HG02623 (cell line): ENCODE measurements around the gene CCDC178.

ENCODE experiments used
- ATAC-seq: cut with Tn5 transposase; IDR thresholded peaks from one replicate; pipeline ENCODE4 v1.9.1; 2021; ENCODE audit warnings: moderate library complexity; ENCODE audit not compliant: unreplicated experiment

CCDC178 gene

DNA sequence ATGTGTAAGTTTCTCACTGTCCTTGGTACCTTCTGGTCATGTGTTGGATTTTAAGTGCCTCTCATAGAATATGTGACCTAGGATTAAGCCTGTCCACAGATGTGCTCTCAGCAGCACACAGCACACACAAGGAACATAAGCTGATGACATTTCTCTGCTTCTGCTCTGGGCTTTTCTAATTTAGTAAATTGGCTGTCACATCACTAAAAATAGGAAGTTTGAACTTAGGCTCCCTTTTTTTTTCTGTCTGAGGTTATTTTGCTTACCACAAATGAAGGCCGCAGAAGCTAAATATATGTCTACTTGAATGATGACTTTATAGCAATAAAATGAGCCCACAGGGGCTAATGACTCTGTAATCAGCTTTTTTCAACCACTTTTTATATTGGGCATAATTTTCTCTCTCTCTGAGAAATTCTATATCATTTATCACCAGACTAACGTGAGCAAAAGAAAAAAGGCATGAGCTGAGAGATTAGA is 517.5 kb downstream of the CCDC178 start:
- no peak for ATAC-seq

DNA sequence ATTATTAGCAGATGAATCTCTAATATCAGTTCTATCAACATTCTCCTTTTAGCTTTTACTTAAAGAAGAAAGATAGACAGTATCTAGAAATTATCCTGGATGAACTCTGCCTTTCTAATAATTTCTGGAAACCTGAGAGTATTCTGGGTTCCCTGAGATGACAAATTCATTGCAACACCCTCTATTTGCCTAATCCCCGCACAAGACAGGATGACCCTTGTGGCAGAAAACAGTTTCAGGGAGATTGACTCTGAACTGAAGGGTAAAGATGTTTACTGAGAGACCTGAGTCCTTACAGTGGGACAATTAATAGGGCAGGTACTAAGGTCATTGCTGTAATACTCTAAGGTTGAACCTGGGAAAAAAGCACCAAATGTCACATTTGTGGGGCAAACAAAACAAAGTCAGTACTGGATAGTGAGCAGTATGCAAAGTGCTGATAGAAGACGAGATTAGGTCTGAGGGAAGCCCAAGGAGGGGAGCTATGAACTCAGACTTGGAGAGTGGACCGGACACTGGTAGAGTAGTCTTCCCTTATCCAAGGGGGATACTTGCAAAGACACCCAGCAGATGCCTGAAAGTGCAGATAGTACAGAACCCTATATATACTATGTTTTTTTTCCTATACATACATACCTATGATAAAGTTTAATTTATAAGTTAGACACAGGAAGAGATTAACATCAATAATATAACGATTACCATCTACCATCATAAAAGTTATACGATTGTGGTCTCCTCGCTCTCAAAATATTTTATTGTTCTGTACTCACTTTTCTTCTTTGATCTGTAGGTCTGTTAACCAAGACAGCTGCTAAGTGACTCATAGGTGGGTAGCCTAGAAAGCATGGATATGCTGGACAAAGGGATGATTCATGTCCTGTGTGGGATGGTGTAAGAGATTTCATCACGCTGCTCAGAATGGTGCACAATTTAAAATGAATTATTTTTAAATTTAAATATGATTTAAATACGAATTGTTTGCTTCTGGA is 519.4 kb downstream of the CCDC178 start:
- no peak for ATAC-seq

DNA sequence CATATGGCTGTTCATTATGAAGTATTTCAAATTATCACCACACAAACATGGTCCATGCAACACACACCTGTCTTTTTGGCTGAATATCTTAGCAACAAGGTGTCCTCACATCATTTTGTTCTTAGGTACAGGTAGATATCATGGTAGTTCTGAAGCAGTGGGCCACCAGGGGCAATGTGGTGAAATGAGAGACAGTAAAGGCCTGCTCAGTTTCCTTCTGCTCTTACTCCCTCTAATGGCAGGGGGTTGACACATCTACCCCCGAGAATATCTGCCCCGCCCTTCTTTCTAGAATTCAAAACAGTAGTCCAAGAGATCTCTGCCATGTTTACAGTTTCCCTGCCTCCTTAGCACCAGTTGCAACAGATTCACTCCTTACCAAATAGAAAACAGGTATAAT is 520.7 kb downstream of the CCDC178 start:
- peak; percentile 96 for ATAC-seq

DNA sequence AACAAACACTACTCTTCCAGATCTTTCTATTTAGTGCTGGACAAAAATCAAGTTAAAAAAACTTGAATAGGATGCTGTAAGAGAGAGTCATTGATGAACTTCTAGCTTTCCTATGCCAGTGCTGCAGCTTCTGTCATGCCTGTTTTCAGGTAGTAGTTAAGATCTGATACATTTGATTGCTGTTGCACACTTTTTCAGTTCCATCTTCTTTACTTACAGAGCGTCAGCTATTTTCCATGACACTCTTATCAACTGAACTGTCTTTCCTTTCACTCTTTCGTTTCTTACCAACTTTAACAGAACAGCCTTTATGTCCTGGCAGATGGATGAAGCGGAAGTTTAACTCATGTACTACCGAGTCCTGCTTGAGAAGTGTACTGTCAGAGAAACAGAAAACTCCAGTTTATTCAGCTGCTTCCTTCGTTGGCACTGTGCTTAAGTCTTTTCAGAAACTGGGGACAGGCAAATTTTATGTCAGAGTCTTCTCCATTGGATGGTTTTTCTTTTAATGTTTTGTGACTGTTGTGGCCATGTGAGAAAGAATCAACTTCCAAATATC is 521.8 kb downstream of the CCDC178 start:
- ATAC-seq: no peak

DNA sequence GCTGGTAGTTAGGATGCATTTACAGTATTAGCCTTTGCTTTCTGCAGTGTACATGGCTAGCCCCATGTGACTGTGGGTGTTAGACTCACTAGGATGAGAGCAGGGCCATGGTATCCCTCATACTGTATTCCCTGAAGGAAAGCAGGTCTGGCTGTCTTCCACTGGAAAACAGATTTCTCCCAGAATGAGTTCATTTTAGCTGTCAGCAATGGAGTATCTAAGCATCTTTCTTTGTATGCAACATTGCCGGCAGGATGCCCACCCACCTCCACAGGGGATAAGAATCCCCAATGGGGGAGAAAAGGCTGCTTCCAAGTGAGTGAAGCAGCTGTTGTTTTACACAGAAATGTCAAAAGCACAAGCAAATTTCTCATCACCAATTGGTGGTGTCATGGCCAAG is 525.0 kb downstream of the CCDC178 start:
- no peak for ATAC-seq

DNA sequence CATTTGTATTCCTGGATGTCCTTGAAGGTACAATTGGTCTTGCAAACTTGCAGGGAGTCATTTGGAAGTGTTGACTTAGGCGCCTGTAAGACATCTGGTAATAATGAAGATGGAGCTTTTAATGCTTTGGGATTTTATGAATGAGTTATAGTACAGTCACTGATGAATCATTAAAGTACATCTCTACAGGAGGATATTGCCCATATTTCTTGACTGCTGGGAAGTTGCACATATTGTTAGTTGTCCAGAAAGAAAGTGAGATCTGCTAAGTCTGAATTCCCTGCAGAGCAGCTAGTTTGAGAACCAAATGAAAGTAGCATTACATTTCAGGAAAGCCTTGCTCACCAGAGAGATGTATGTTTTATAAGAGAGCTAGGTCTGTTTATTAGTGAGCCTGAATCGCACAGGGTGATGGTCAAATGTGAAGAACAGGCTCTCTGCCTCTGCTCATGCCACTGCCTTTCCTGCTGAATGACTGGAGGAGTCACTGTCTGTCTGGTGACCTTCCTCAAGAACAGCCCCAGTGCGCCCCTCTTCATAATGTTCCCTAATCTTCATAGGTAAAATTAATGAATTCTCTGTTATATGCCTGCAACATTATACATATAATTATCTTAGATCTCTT is 528.7 kb downstream of the CCDC178 start:
- no peak for ATAC-seq

DNA sequence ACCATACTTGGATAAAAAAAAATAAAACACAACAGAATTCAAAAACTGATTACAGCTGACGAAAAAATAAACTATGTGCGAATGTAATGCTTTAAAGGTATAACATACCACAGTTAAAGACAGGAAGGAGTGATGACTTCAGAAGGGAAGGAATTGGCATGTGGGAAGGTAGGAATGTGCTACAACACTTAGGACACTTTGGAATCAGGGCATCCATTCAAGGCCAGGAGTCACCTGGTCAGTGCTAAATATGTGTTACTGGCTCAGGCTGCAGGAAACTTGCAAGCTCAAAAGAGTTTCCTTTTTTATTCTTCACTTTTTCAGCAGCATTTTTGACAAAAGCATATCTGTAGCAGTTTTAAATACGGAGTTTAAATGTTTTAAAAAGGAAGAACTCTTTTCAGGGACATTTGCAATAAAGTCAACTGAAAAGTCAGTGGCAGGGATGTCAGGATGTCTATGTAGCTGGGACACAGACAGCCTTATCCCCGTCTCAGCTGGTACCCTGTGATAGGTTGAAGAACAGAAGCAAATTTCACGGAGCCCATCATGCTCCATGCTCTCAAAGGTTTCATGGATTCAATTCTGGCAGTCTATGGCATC is 529.7 kb downstream of the CCDC178 start:
- ATAC-seq: no peak

DNA sequence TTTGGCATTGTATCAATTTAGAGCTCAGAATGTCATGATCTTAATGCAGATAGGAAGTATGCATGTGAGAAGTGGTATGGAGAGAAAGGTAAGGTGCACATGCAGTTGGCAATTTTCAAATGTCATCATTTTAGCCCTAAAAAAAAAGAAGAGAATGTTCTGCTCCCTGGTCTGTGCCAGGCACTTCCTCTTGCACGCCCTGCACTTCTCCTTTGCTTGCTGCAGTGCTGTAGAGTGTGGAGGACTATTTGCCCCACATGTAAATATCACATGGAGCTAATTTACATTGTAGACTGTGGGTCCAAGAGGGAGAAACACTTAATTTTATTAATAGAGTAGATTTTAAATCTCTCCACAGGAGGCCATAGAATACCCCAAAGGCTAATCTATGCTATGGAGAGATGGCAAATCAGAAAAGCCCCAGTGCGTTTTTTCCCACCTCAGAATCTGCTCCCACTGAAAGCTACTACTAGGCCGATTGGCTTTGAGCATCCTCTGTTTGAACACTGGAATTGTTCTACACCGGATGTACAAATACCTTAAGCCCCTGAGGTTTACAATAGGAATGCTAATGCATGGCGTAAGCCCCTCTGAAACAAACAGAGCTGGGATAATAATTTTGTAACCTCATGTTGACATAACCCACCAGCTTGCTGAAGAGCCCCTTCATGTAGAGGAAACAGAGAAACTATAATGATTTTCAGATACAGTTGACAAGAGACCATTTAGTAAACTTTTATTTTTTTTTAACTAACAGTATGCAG is 530.5 kb downstream of the CCDC178 start:
- ATAC-seq: no peak

DNA sequence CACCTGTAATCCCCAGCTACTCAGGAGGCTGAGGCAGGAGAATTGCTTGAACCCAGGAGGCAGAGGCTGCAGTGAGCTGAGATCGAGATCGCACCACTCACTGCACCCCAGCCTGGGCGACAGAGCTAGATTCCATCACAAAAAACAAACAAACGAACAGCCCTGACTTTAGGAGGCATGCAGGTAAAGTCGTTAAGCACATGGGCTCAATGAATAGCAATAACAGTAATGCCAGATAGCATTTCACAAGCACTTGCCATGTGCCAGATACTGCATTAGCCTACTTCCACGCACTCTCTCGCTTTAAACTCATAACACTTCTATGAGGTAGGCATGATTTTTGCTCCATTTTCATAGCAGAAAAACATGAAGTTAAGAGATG is 532.1 kb downstream of the CCDC178 start:
- ATAC-seq: no peak

DNA sequence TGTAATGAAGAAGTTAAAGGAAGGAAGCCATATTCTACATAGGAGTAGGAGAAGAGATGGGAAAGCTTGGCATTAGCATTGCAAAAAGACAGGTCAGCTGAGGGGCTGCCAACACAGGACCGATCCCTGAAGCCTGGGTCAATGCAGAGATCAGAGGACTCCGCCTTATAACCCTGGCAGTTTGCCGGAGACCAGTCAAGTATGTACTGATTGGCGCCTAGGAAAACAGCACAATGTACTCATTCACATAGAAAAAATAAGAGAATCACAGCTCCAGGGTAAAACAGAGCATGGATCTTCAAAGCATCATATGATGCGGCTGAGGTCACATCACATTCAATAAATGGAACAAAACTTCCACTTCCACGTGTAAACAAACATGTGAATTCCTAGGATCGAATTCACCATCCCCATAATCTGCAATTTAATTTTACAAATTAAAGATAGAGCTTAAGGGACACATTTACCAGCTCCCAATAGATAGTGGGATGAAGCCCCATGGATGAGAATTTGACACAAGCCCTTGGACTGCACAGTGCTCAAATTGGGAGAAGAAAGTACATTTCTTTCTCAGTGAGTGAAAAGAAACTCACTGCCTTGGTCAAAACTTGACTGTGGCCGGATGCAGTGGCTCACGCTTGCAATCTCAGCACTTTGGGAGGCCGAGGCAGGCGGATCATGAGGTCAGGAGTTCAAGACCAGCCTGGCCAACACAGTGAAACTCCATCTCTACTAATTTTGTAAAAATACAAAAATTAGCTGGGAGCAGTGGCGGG is 532.7 kb downstream of the CCDC178 start:
- no peak for ATAC-seq

DNA sequence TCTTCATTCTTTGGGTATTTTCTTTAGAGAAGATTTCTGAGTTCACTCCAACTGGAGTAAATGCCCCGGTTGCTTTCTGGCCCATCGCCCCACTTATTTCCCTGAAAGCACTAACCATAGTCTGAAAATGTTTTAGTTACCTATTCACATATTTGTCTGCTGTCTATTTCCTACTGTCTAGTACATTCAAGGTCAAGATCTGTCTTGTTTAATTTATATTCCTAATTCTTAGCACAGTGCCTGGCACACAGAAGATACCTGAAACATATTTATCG is 533.3 kb downstream of the CCDC178 start:
- ATAC-seq: no peak

DNA sequence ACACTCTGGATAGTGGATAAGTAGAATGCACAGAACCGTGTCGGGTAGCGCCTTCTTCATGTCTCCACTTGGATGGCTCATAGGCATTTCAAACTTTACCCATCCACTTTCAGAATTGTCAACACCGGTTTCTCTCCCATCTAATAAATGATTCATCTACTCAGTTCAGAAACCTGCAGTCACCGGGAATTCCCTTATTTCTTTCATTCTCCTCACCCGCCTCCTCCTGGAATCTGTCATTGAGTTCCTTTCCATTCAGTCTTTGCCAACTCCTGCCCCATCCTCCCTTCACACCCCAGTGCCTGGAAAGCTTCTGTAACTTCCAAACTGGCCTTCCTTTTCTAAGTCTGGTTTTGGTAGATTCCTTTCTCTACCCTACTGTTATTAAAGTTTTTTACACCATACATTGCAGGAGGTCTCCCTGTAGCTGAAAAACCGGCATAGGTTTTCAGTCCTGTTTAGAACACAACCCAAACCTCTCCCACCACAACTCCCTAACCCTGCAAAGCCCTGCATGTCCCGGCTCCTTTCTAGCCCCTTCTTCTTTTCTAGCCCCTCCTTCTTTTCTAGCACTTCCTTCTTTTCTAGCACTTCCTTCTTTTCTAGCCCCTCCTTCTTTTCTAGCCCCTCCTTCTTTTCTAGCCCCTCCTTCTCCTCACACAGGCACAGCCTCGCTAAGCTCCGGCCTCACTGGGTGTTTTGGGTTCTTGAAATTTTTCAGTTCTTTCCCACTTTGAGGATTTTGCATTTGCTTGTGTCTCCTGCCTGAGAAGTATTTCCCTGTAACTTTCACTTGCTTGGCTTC is 533.8 kb downstream of the CCDC178 start:
- ATAC-seq: no peak

DNA sequence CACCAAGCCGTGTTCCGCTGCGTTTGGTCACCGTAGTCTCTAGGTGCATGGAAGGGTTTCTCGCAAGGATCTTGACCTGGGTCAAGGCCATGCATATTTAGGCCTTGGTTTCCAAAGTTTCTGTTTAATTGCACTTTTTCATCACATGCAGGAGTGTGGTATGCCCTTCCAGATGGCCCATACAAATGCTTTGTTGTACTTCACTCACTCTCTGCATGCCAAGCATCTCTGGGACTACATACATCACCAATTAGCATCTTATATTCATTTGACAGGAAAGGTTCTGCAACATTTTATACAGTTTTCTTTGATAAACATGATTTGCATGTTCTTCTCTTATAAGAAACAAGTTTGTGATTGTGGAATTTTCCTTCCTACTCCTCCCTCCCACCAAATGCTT is 534.9 kb downstream of the CCDC178 start:
- no peak for ATAC-seq

DNA sequence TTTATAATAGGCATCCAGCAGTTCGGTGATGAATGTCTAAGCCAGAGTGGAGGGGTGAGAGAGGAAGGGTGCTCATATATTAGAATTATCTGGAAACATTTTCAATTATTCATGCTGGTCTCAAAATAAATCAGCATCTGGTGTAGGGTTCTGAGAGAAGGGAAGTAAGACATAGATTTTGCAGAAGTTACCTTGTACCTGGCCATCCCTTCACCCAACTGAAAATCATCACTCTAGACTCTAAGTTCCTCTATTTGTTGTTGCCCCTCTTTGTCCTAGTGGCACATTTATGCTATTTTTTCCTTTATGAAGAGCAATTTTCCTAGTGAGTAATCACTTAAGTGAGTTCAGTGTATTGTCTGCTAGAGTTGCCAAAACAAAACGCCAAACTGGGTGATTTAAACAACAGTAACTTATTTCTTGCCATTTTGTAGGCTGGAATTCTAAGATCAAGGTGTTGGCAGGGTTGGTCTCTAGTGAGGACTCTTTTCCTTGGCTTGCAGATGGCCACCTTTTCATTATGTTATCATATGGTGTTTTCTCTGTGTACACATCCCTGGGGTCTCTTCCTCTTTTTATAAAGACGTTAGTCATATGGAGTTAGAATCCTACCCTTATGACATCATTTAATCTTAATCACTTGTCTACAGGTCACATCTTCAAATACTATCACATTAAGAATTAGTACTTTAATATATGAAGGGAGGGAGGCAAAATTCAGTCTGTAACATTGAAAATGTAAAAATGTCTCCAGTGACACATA is 537.8 kb downstream of the CCDC178 start:
- no peak for ATAC-seq

DNA sequence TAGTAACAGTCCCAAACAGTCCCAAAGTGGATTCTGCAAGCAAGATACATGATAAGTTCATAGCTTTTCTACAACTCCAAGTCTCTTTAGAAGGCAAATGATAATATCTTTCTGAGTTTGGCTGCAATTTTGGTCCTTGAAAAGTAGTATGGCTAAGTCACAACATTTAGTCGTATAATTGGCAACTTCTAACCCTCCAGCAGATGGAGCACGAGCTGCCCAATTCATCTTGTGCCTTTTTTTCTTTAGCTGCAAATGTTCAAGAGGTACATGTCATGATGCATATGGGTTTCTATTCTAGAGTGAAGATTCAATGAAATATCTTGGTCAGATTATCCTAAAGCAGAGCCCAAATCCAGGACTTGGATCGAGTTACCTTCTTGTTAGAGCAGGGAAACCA is 540.7 kb downstream of the CCDC178 start:
- ATAC-seq: no peak

DNA sequence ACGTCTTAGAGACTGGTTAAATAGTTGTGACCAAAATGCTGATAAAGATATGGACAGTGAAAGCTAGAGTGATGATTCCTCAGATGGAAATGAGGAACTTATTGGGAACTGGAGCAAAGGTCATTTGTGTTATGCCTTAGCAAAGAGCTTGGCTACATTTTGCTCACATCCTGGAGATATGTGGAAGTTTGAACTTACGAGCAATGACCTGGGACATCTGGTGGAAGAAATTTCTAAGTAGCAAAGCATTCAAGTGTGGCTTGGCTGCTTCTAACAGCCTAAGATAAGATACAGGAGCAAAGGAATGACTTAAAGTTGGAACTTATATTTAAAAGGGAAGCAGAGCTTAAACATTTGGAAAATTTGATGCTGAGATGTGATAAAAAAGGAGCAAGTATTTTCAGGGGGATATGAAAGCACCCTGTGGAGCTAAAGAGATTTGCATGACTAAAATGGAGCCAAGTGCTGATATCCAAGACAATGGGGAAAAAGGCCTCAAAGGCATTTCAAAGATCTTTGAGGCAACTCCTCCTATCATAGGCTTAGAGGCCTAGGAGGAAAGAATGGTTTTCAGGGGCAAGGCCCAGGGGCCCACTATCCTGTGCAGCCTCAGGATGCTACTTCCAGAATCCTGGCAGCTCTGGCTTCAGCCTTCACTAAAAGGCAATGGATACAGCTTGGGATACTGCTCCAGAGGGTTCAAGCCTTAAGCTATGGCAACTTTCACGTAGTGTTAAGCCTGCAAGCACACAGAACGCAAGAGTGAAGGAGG is 543.6 kb downstream of the CCDC178 start:
- no peak for ATAC-seq

DNA sequence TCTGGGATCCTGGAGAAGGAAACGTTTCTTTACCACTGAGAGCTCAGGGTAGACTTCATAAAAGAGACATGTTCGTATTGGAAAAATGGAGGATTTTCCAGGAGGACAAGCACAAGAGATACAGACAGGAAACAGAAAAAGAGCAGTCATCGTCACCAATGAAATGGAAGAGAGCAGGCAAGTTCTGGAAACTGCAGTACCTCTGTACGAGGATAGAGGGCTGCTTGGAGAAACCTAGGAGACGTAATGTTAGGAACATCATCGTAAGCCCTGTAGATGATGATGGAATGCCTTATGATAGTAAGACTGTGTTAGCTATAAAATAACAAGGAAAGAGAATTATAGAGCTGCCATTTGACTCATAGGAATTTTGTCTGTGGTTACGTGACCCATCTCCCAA is 546.6 kb downstream of the CCDC178 start:
- no peak for ATAC-seq

DNA sequence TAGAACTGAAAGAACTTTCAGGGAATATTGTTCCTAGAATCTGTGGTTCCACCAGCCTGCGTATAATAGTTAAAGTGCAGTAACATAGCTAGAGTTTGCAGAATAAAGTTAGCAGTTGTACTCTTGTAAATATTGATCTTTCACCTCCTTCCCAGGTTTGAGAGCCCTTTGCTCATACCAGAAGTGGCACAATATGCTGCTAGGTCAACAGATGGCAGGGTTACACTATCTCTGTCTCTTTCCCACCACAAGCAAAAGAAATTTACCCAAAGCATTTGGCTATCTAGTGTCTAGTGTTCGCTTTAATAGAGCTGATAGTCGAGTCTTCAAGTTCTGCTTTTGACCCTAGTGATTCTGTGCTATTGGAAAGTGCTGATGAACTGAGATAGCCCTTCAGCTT is 548.7 kb downstream of the CCDC178 start:
- ATAC-seq: no peak
